Natural killer cell (primary cell): Measurements from ENCODE around the gene NRG3. TPM values are rescaled to one million over a fixed set of nuclear protein-coding genes. Genes with fewer than 3 reads are reported as not detected.

Experiments used
- ATAC-seq, 3 donors: fragments of 150-1000 bp in 2 of 3; fragments of 200-7000 bp in 1 of 3; cut with Tn5 transposase; 1 replicate in 1 of 3; 2 replicates in 2 of 3; pipeline ENCODE4 v1.10.0; 2021; ENCODE audit warnings: mild to moderate bottlenecking in 2 of 3, moderate library complexity in 2 of 3
- DNase-seq, 2 donors: peaks; one replicate each; pipeline versions ENCODE4 v3.0.0 to v3.0.0-alpha.2; 2013 to 2021; ENCODE audit warnings: mixed read lengths in 1 of 2
- H3K27ac ChIP-seq: one replicate; pipeline ENCODE4 v1.5.1; 2013; ENCODE audit warnings: mild to moderate bottlenecking, low read length
- H3K27me3 ChIP-seq: one replicate; pipeline ENCODE4 v1.6.1; 2013; ENCODE audit warnings: low read length; ENCODE audit not compliant: control insufficient read depth, insufficient read depth
- H3K36me3 ChIP-seq: one replicate; pipeline ENCODE4 v1.6.1; 2013; ENCODE audit warnings: low read length; ENCODE audit not compliant: control insufficient read depth, insufficient read depth
- H3K4me1 ChIP-seq: one replicate; pipeline ENCODE4 v1.6.1; 2013; ENCODE audit warnings: low read length; ENCODE audit not compliant: control insufficient read depth, insufficient read depth
- H3K4me3 ChIP-seq: one replicate; pipeline ENCODE4 v1.5.1; 2013; ENCODE audit warnings: low read length
- H3K9me3 ChIP-seq: one replicate; pipeline ENCODE4 v1.6.1; 2013; ENCODE audit warnings: low read length; ENCODE audit not compliant: control insufficient read depth, insufficient read depth
- H3K27ac Mint-ChIP-seq, 2 donors: one replicate each; pipeline ENCODE4 v1.8.0; 2022; ENCODE audit warnings: mild to moderate bottlenecking in 2 of 2, mixed read lengths in 2 of 2, moderate library complexity in 1 of 2
- H3K27me3 Mint-ChIP-seq, 2 donors: one replicate each; pipeline ENCODE4 v1.8.0; 2022; ENCODE audit warnings: low read depth in 2 of 2, mixed read lengths in 2 of 2
- H3K36me3 Mint-ChIP-seq: one replicate; pipeline ENCODE4 v1.8.0; 2022; ENCODE audit warnings: mixed read lengths
- H3K4me1 Mint-ChIP-seq, 2 donors: one replicate each; pipeline ENCODE4 v1.8.0; 2022; ENCODE audit warnings: mixed read lengths in 2 of 2
- H3K4me3 Mint-ChIP-seq: one replicate; pipeline ENCODE4 v1.8.0; 2022; ENCODE audit warnings: mild to moderate bottlenecking, moderate library complexity, mixed read lengths
- H3K9me3 Mint-ChIP-seq, 2 donors: one replicate each; pipeline ENCODE4 v1.8.0; 2022; ENCODE audit warnings: mixed read lengths in 2 of 2
- CTCF ChIP-seq: fragments of 200-600 bp; IDR thresholded peaks from one replicate; pipeline ENCODE4 v1.8.0; 2022; ENCODE audit warnings: antibody characterized with exemption
- WGBS: methylation state at CpG from one replicate; pipeline ENCODE4 v1.1.7; 2013; ENCODE audit warnings: missing lambda C conversion rate; ENCODE audit not compliant: insufficient coverage; 5-methylcytosine and 5-hydroxymethylcytosine counted together
- intact Hi-C: fragments of 100-400 bp; cut with micrococcal nuclease; formaldehyde crosslinking; loops from one replicate; pipeline ENCODE4 v1.14.2; 2022
- total RNA-seq, 4 donors: library from RNA; stranded (reverse); fragments of 120-200 nt in 1 of 4; gene quantifications; one replicate each; pipeline versions ENCODE4 v1.2.3 to v1.2.4, GENCODE V29; 2013 to 2022

The NRG3 gene
- total RNA-seq, 3 donors from 2014 or later (not counting 1 experiment from before 2014, with no cell fraction given) = not detected

- Histone ChIP-seq H3K4me1 (no peaks in the 10 kb centered on the region), H3K36me3 (no peaks in the 10 kb centered on the region), H3K4me3 (no peak overlapping the region), H3K27me3 (no peaks in the 10 kb centered on the region), H3K9me3 (no peaks in the 10 kb centered on the region), H3K27ac (no peak overlapping the region)
- Mint-ChIP-seq H3K9me3 (peaks cover 10% of the 10 kb centered on the region in 2 donors), H3K36me3 (peaks cover 7% of the 10 kb centered on the region), H3K4me3 (no peak overlapping the region), H3K27ac (no peak overlapping the region), H3K27me3 (no peaks in the 10 kb centered on the region), H3K4me1 (no peaks in the 10 kb centered on the region)
- no peak for TF ChIP-seq CTCF
- no peak for ATAC-seq
- no peak for DNase-seq
- intact Hi-C loops = no loop called here
- WGBS = 2% methylated on average over 4 of the region's 4 CpGs
These were observed 433.6 kb downstream of the NRG3 start for GRCh38 chr10:82308641-82309040.

GRCh38 chr10:82310839-82311238 lies 435.8 kb downstream of the NRG3 start:
- DNase-seq = no peak
- no peaks in the 10 kb centered on the region for H3K9me3 ChIP-seq
- no peaks in the 10 kb centered on the region for H3K27me3 ChIP-seq
- intact Hi-C loops = no loop called here
- H3K36me3 Mint-ChIP-seq = peaks cover 7% of the 10 kb centered on the region
- peaks cover 10% of the 10 kb centered on the region in 2 donors for H3K9me3 Mint-ChIP-seq
- no peak overlapping the region for H3K27ac ChIP-seq
- H3K4me3 ChIP-seq = no peak overlapping the region
- no peak for ATAC-seq
- no peaks in the 10 kb centered on the region for H3K4me1 ChIP-seq
- no peak overlapping the region for H3K4me3 Mint-ChIP-seq
- no peak overlapping the region for H3K27ac Mint-ChIP-seq
- H3K36me3 ChIP-seq = no peaks in the 10 kb centered on the region
- no peak for TF ChIP-seq CTCF
- H3K27me3 Mint-ChIP-seq = no peaks in the 10 kb centered on the region
- 62% methylated on average over 2 of the region's 3 CpGs for WGBS
- H3K4me1 Mint-ChIP-seq = no peaks in the 10 kb centered on the region

GRCh38 chr10:82313401-82313800 lies 438.4 kb downstream of the NRG3 start:
- no peaks in the 10 kb centered on the region for H3K27me3 Mint-ChIP-seq
- H3K9me3 Mint-ChIP-seq = peaks cover 14 to 15% of the 10 kb centered on the region in 2 donors
- Histone ChIP-seq H3K9me3 (no peaks in the 10 kb centered on the region), H3K4me3 (no peak overlapping the region), H3K36me3 (no peaks in the 10 kb centered on the region), H3K27me3 (no peaks in the 10 kb centered on the region), H3K4me1 (no peaks in the 10 kb centered on the region), H3K27ac (no peak overlapping the region)
- intact Hi-C loops = no loop called here
- no peak overlapping the region for H3K4me3 Mint-ChIP-seq
- peaks cover 7% of the 10 kb centered on the region for H3K36me3 Mint-ChIP-seq
- no peak overlapping the region for H3K27ac Mint-ChIP-seq
- H3K4me1 Mint-ChIP-seq = no peaks in the 10 kb centered on the region
- DNase-seq (no peak), ATAC-seq (no peak)
- no peak for TF ChIP-seq CTCF
- 89% methylated on average over 2 of the region's 3 CpGs for WGBS

- Histone ChIP-seq H3K27ac (no peak overlapping the region), H3K4me1 (no peaks in the 10 kb centered on the region), H3K36me3 (no peaks in the 10 kb centered on the region), H3K27me3 (no peaks in the 10 kb centered on the region), H3K9me3 (peaks cover 6% of the 10 kb centered on the region), H3K4me3 (no peak overlapping the region)
- no peak for DNase-seq
- Mint-ChIP-seq H3K27me3 (no peaks in the 10 kb centered on the region), H3K4me3 (no peak overlapping the region), H3K36me3 (no peaks in the 10 kb centered on the region), H3K4me1 (no peaks in the 10 kb centered on the region), H3K27ac (no peak overlapping the region), H3K9me3 (peaks cover 8 to 9% of the 10 kb centered on the region in 2 donors)
- intact Hi-C loops = no loop called here
- no peak for TF ChIP-seq CTCF
- WGBS = 53% methylated on average over 2 of the region's 3 CpGs
- no peak for ATAC-seq
These were observed 443.5 kb downstream of the NRG3 start for GRCh38 chr10:82318534-82318933.
